HepG2 (cell line): ENCODE measurements around the gene ATXN2. TPM values are rescaled to one million over a fixed set of nuclear protein-coding genes. Genes with fewer than 3 reads are reported as not detected.

Experiments used
- ARID4A ChIP-seq: sonication (generic); formaldehyde crosslinking; IDR thresholded peaks from 2 replicates; pipeline ENCODE4 v1.5.0; 2020; ENCODE audit warnings: mild to moderate bottlenecking, missing genetic modification reagents, borderline replicate concordance
- CENPT ChIP-seq: sonication (generic); formaldehyde crosslinking; IDR thresholded peaks from 2 replicates; pipeline ENCODE4 v1.8.0; 2022; ENCODE audit warnings: low read depth, mild to moderate bottlenecking, moderate library complexity, missing genetic modification reagents
- FLYWCH1 ChIP-seq: sonication (generic); formaldehyde crosslinking; IDR thresholded peaks from 2 replicates; pipeline ENCODE4 v1.8.1; 2023; ENCODE audit warnings: mild to moderate bottlenecking, missing genetic modification reagents
- RBM22 ChIP-seq: fragments of 200-400 bp; formaldehyde crosslinking; optimal IDR thresholded peaks from 2 replicates; pipeline ENCODE3; 2017; ENCODE audit warnings: mild to moderate bottlenecking, low read length, moderate library complexity
- RFX1 ChIP-seq: fragments of 450-650 bp; IDR thresholded peaks from 2 replicates; pipeline ENCODE4 v1.6.1; 2017
- SOX13 ChIP-seq, 3 experiments: fragments of 450-650 bp in 1 of 3; sonication (generic) in 1 of 3; formaldehyde crosslinking in 1 of 3; IDR thresholded peaks in 2 of 3; conservative IDR thresholded peaks in 1 of 3; 2 replicates each; pipeline versions ENCODE4 v1.5.0 to v1.6.1; 2016 to 2020; ENCODE audit warnings: antibody characterized with exemption in 1 of 3, mild to moderate bottlenecking in 1 of 3, missing compliant biosample characterization in 1 of 3, missing genetic modification reagents in 1 of 3, moderate library complexity in 1 of 3
- STAT6 ChIP-seq: sonication (generic); formaldehyde crosslinking; IDR thresholded peaks from 2 replicates; pipeline ENCODE4 v1.4.0; 2020; ENCODE audit warnings: missing genetic modification reagents, mild to moderate bottlenecking, borderline replicate concordance
- YEATS2 ChIP-seq: sonication (generic); formaldehyde crosslinking; IDR thresholded peaks from 2 replicates; pipeline ENCODE4 v1.4.0; 2020; ENCODE audit warnings: missing genetic modification reagents, borderline replicate concordance
- ZBTB3 ChIP-seq: sonication (generic); formaldehyde crosslinking; IDR thresholded peaks from 2 replicates; pipeline ENCODE4 v1.4.0; 2020; ENCODE audit warnings: low read depth, mild to moderate bottlenecking, moderate library complexity, missing genetic modification reagents, borderline replicate concordance
- ZBTB49 ChIP-seq: sonication (generic); formaldehyde crosslinking; IDR thresholded peaks from 2 replicates; pipeline ENCODE4 v1.4.0; 2020; ENCODE audit warnings: missing genetic modification reagents, borderline replicate concordance
- ZFP82 ChIP-seq: sonication (generic); formaldehyde crosslinking; IDR thresholded peaks from 2 replicates; pipeline ENCODE4 v1.5.1; 2020; ENCODE audit warnings: mild to moderate bottlenecking, missing genetic modification reagents, borderline replicate concordance
- ZMYM4 ChIP-seq: sonication (generic); formaldehyde crosslinking; IDR thresholded peaks from 2 replicates; pipeline ENCODE4 v1.8.1; 2023; ENCODE audit warnings: mild to moderate bottlenecking, missing genetic modification reagents
- ZNF691 ChIP-seq: sonication (generic); formaldehyde crosslinking; IDR thresholded peaks from 2 replicates; pipeline ENCODE4 v1.4.0; 2020; ENCODE audit warnings: missing genetic modification reagents, low read depth, mild to moderate bottlenecking, borderline replicate concordance
- ZNF83 ChIP-seq: sonication (generic); formaldehyde crosslinking; IDR thresholded peaks from 2 replicates; pipeline ENCODE4 v1.4.0; 2020; ENCODE audit warnings: missing genetic modification reagents, mild to moderate bottlenecking, borderline replicate concordance
- ZSCAN21 ChIP-seq: sonication (generic); formaldehyde crosslinking; IDR thresholded peaks from 2 replicates; pipeline ENCODE4 v1.8.0; 2022; ENCODE audit warnings: mild to moderate bottlenecking, missing genetic modification reagents, moderate library complexity, borderline replicate concordance
- polyA plus RNA-seq, 8 experiments: library from polyadenylated mRNA; depleted of rRNA in 3 of 8; stranded (reverse) in 7 of 8; unstranded in 1 of 8; fragments of >200 nt; fragmentation: Illumina TruSeq in 4 of 8; extraction: Trizol in 4 of 8; gene quantifications; 2 replicates each; pipeline versions ENCODE4 v1.2.1 to v1.2.3, GENCODE V29; 2011 to 2016; ENCODE audit warnings: low read depth in 4 of 8, missing spikeins in 1 of 8, mixed read lengths in 1 of 8; ENCODE audit not compliant: insufficient read depth in 1 of 8
- total RNA-seq, 5 experiments: library from RNA; depleted of rRNA; stranded (reverse); fragments of >200 nt; fragmentation: Illumina TruSeq; extraction: Trizol; gene quantifications; 2 replicates each; pipeline ENCODE4 v1.2.3, GENCODE V29; 2016; ENCODE audit warnings: low read depth in 1 of 5

ATXN2 gene
- total and polyA plus RNA-seq, 2 of the 13 experiments (the other 11 are each of a cell fraction or from before 2014, with no cell fraction given): 18.1 to 27.1 TPM

GRCh38 chr12:111405149-111405858 lies 193.8 kb downstream of the ATXN2 start (continued):
- TF ChIP-seq CENPT (CRISPR knock-in tag): no peak
- TF ChIP-seq ARID4A (CRISPR knock-in tag): peak; percentile 73
- no peak; the same call in 1 of the 2 replicates for TF ChIP-seq YEATS2 (CRISPR knock-in tag)
- no peak for TF ChIP-seq SOX13 (IDR thresholded peaks at IDR 0.05)
- TF ChIP-seq SOX13 (CRISPR knock-in tag; conservative IDR thresholded peaks at IDR 0.05 in 1 of 2, IDR thresholded peaks at IDR 0.05 in 1 of 2): no peak; a peak in 2 of 4 replicates
- TF ChIP-seq ZBTB3 (CRISPR knock-in tag): no peak
- TF ChIP-seq ZNF83: no peak
- peak; percentile 74 for TF ChIP-seq ZMYM4
- TF ChIP-seq ZBTB49 (CRISPR knock-in tag): no peak
- no peak for TF ChIP-seq FLYWCH1
- TF ChIP-seq ZFP82: no peak
- TF ChIP-seq STAT6 (CRISPR knock-in tag): no peak; the same call in 1 of the 2 replicates
- TF ChIP-seq RFX1: no peak
- peak; percentile 44; the same call in 1 of the 2 replicates for TF ChIP-seq ZNF691 (CRISPR knock-in tag)
- TF ChIP-seq ZSCAN21 (CRISPR knock-in tag): no peak
- TF ChIP-seq RBM22: no peak
